Activated CD4-positive, alpha-beta T cell treated with anti-CD3 and anti-CD28 coated beads, Interleukin-2, amount 50 U/mL, for 4 hours (primary cell): ENCODE data around the gene SELENOO.
"Not testable (repeated sequence)": the region's sequence is repeated elsewhere in the genome, so short reads cannot be mapped to it uniquely, and the experiment has no call there.

ENCODE experiments used
- DNase-seq, 2 experiments: peaks; one replicate each; pipeline ENCODE4 v3.0.0-alpha.2; 2020

SELENOO gene

GRCh38 chr22:50200461-50201190 is at the start of gene SELENOO:
Gene SELENOO, plus strand, starts transcription at chr22:50201011. Its CDS starts 26 bp downstream, at chr22:50201037.
- DNase-seq = peak; percentile 87 to 88

- DNase-seq = no peak
Observed at GRCh38 chr22:50151571-50152537, 49.0 kb upstream of the SELENOO start.

GRCh38 chr22:50153056-50153755 is 47.6 kb upstream of the SELENOO start:
- DNase-seq = no peak

- no peak for DNase-seq
Observed at GRCh38 chr22:50153756-50154140, 47.1 kb upstream of the SELENOO start.

GRCh38 chr22:50157709-50158375 is 43.0 kb upstream of the SELENOO start:
- DNase-seq = no peak

- DNase-seq = no peak
Observed at GRCh38 chr22:50160947-50161346, 39.9 kb upstream of the SELENOO start.

- no peak for DNase-seq
Observed at GRCh38 chr22:50161508-50162390, 39.1 kb upstream of the SELENOO start.

- DNase-seq = no peak
Observed at GRCh38 chr22:50162391-50162956, 38.3 kb upstream of the SELENOO start.

GRCh38 chr22:50165436-50166123 is 35.2 kb upstream of the SELENOO start:
- DNase-seq = no peak

GRCh38 chr22:50167689-50168489 is 32.9 kb upstream of the SELENOO start:
- DNase-seq = no peak

GRCh38 chr22:50168490-50169180 is 32.2 kb upstream of the SELENOO start:
- DNase-seq = not testable (repeated sequence)

GRCh38 chr22:50169181-50169759 is 31.5 kb upstream of the SELENOO start:
- no peak for DNase-seq

GRCh38 chr22:50169774-50170341 is 31.0 kb upstream of the SELENOO start:
- peak in 1 of 2 experiments; percentile 39 for DNase-seq

- DNase-seq = no peak
Observed at GRCh38 chr22:50170453-50171318, 30.1 kb upstream of the SELENOO start, which contains the start of gene PANX2. Gene PANX2, plus strand, starts transcription at chr22:50170731. Its CDS starts 0 bp downstream, at chr22:50170731.

GRCh38 chr22:50171319-50171964 is 29.4 kb upstream of the SELENOO start:
- DNase-seq = no peak

GRCh38 chr22:50171965-50172421 is 28.8 kb upstream of the SELENOO start:
- DNase-seq = no peak
